BE2C (cell line): ENCODE data around the gene SNX13.
"Not testable (repeated sequence)": the region's sequence is repeated elsewhere in the genome, so short reads cannot be mapped to it uniquely, and the experiment has no call there.

Experiments
- DNase-seq: peaks from one replicate; pipeline ENCODE4 v3.0.0-alpha.2; 2020
- H3K27me3 ChIP-seq: fragments of 250-450 bp; sonication (Bioruptor Pico); 2 replicates; pipeline ENCODE4 v1.5.1; 2020; ENCODE audit warnings: mild to moderate bottlenecking
- H3K36me3 ChIP-seq: fragments of 250-450 bp; sonication (Bioruptor Pico); 2 replicates; pipeline ENCODE4 v1.5.1; 2020; ENCODE audit warnings: mild to moderate bottlenecking
- H3K4me1 ChIP-seq: fragments of 250-450 bp; sonication (Bioruptor Pico); 2 replicates; pipeline ENCODE4 v1.5.1; 2020
- H3K4me3 ChIP-seq: 2 replicates; pipeline ENCODE4 v1.5.1; 2011; ENCODE audit warnings: low read depth, low read length
- H3K9me3 ChIP-seq: fragments of 250-450 bp; sonication (Bioruptor Pico); 2 replicates; pipeline ENCODE4 v1.5.1; 2020
- TF ChIP-seq, protein P1 (sequence below): IDR thresholded peaks from 2 replicates; pipeline ENCODE4 v1.5.1; 2012; ENCODE audit warnings: mild to moderate bottlenecking, low read depth, low read length

The SNX13 gene

GRCh38 chr7:17915168-17915567 is 25.1 kb downstream of the SNX13 start:
- Histone ChIP-seq H3K4me3 (no peak overlapping the region), H3K4me1 (no peaks in the 10 kb centered on the region), H3K36me3 (no peaks in the 10 kb centered on the region), H3K9me3 (no peaks in the 10 kb centered on the region), H3K27me3 (no peaks in the 10 kb centered on the region)
- TF ChIP-seq, protein P1, sequence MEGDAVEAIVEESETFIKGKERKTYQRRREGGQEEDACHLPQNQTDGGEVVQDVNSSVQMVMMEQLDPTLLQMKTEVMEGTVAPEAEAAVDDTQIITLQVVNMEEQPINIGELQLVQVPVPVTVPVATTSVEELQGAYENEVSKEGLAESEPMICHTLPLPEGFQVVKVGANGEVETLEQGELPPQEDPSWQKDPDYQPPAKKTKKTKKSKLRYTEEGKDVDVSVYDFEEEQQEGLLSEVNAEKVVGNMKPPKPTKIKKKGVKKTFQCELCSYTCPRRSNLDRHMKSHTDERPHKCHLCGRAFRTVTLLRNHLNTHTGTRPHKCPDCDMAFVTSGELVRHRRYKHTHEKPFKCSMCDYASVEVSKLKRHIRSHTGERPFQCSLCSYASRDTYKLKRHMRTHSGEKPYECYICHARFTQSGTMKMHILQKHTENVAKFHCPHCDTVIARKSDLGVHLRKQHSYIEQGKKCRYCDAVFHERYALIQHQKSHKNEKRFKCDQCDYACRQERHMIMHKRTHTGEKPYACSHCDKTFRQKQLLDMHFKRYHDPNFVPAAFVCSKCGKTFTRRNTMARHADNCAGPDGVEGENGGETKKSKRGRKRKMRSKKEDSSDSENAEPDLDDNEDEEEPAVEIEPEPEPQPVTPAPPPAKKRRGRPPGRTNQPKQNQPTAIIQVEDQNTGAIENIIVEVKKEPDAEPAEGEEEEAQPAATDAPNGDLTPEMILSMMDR = no peak
- DNase-seq = no peak

DNA sequence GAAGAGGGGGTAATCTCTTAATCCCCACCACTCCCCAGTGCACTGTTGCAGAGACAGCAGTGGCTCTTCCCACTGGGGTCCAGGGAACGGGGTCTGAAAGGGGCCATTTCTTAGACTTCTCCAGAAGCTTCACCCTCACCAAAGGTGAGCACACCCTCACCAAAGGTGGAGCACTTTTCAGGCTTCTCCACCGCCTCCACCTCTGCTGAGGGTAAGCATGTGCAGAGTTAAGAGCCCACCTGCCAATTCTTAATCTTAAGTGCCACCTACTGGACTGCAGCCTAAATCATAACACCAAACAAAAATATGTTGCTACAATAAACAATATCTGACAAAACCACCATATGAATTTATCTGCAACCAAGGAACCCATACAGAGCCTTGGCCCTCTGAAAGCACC is 27.0 kb downstream of the SNX13 start:
- Histone ChIP-seq H3K27me3 (no peaks in the 10 kb centered on the region), H3K4me1 (no peaks in the 10 kb centered on the region), H3K9me3 (no peaks in the 10 kb centered on the region), H3K4me3 (no peak overlapping the region), H3K36me3 (no peaks in the 10 kb centered on the region)
- TF ChIP-seq, protein P1 = no peak
- no peak for DNase-seq

DNA sequence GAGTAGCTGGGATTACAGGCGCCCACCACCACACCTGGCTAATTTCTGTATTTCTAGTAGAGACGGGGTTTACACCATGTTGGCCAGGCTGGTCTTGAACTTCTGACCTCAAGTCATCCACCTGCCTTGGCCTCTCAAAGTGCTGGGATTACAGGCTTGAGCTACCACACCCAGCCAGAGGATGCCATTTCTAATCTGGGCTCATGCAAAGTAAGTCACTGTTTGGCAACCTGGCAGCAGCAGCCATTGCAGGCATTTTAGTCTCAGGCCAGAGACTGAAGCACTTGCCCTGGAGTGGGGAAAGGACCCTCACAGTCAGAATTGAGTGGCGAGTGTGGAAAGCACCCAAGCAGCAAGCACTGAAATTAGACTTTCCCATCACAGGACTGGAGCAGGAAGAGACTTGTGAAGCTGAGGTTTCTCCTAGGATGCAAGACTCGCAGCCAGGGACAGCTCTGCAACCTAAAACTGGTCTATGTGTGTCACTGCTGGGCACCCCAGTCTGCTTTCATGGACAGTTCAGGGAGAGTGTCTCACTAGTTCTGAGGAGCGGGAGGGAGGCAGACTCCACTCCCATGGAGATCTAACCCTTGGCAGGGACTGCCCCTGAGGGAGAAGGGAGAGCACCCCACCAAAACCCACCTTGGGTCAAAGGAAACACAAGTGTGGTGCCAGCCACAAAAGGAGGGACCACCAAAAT is 27.6 kb downstream of the SNX13 start:
- no peak for DNase-seq
- Histone ChIP-seq H3K4me3 (no peak overlapping the region), H3K36me3 (no peaks in the 10 kb centered on the region), H3K27me3 (no peaks in the 10 kb centered on the region), H3K4me1 (no peaks in the 10 kb centered on the region), H3K9me3 (no peaks in the 10 kb centered on the region)
- TF ChIP-seq, protein P1 = no peak

DNA sequence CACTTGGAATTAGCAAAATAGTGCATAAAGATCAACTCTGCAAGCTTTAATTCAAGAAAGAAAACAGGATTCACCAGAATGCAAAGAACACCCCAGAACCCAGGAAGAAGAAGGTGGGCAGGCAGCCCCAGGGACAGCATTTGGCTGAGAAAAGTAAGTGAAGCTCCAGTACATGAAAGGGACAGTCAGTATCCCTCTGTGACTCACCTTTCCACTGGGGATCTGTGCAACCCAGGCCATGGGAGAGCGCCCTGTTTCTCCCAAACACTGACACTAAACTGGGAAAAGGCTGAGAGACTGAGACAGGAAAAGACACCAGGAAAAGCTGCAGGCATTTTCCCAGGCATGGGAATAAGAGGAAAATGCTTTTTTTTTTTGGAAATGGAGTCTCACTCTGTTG is 28.2 kb downstream of the SNX13 start:
- Histone ChIP-seq H3K9me3 (no peaks in the 10 kb centered on the region), H3K4me1 (no peaks in the 10 kb centered on the region), H3K36me3 (no peaks in the 10 kb centered on the region), H3K4me3 (no peak overlapping the region), H3K27me3 (no peaks in the 10 kb centered on the region)
- TF ChIP-seq, protein P1 = no peak
- DNase-seq = no peak

GRCh38 chr7:17910377-17910776 is 29.9 kb downstream of the SNX13 start:
- Histone ChIP-seq H3K27me3 (no peaks in the 10 kb centered on the region), H3K4me3 (no peak overlapping the region), H3K9me3 (no peaks in the 10 kb centered on the region), H3K36me3 (no peaks in the 10 kb centered on the region), H3K4me1 (no peaks in the 10 kb centered on the region)
- no peak for DNase-seq
- TF ChIP-seq, protein P1 = no peak

- H3K4me1 ChIP-seq, H3K27me3 ChIP-seq, DNase-seq, H3K4me3 ChIP-seq, H3K9me3 ChIP-seq, H3K36me3 ChIP-seq: not testable (repeated sequence)
Measured at GRCh38 chr7:17909310-17909709, 31.0 kb downstream of the SNX13 start.
